HG03064 (cell line): ENCODE measurements around the gene SLC26A6.
A peak's percentile ranks its signal among the peaks of the same experiment; 100 is the strongest.

ENCODE experiments used
- ATAC-seq: cut with Tn5 transposase; IDR thresholded peaks from one replicate; pipeline ENCODE4 v1.9.1; 2021; ENCODE audit warnings: low read depth; ENCODE audit not compliant: unreplicated experiment

SLC26A6 gene

GRCh38 chr3:48661501-48662144 lies 26.4 kb upstream of the SLC26A6 start:
- ATAC-seq = no peak

GRCh38 chr3:48660800-48661400 lies 25.6 kb upstream of the SLC26A6 start:
- ATAC-seq = no peak

GRCh38 chr3:48656841-48657281 lies 21.6 kb upstream of the SLC26A6 start:
- no peak for ATAC-seq

GRCh38 chr3:48656061-48656840 lies 21.0 kb upstream of the SLC26A6 start:
- ATAC-seq = no peak

- no peak for ATAC-seq
Observed at GRCh38 chr3:48655606-48656005, 20.3 kb upstream of the SLC26A6 start.

- ATAC-seq = no peak
Observed at GRCh38 chr3:48655063-48655462, 19.8 kb upstream of the SLC26A6 start.

GRCh38 chr3:48652923-48653715 lies 17.9 kb upstream of the SLC26A6 start:
- ATAC-seq = no peak

GRCh38 chr3:48651771-48652170 lies 16.5 kb upstream of the SLC26A6 start:
- ATAC-seq = no peak

- no peak for ATAC-seq
Observed at GRCh38 chr3:48650723-48651122, 15.5 kb upstream of the SLC26A6 start.

- ATAC-seq = no peak
Observed at GRCh38 chr3:48648188-48648850, 13.1 kb upstream of the SLC26A6 start.

- ATAC-seq = no peak
Observed at GRCh38 chr3:48647714-48648113, 12.5 kb upstream of the SLC26A6 start.

GRCh38 chr3:48644898-48645760 lies 9.9 kb upstream of the SLC26A6 start:
- no peak for ATAC-seq

GRCh38 chr3:48642605-48643004 lies 7.3 kb upstream of the SLC26A6 start:
- ATAC-seq = no peak

- no peak for ATAC-seq
Observed at GRCh38 chr3:48641396-48641795, 6.1 kb upstream of the SLC26A6 start.

GRCh38 chr3:48639944-48640606 lies 4.8 kb upstream of the SLC26A6 start:
- ATAC-seq = no peak

GRCh38 chr3:48637305-48637704 lies 2.0 kb upstream of the SLC26A6 start:
- ATAC-seq = no peak

- no peak for ATAC-seq
Observed at GRCh38 chr3:48636149-48636655, 941 bp upstream of the SLC26A6 start.

- ATAC-seq = peak; percentile 27
Observed at GRCh38 chr3:48634661-48635221, 520 bp downstream of the SLC26A6 start.
